SK-N-SH treated with all-trans-retinoic acid at 6 μM for 48 hours (cell line): ENCODE results near the gene EHD1.

Experiments used
- ATAC-seq: fragments of 200-7000 bp; cut with Tn5 transposase; 3 replicates; pipeline ENCODE4 v1.9.1; 2020; ENCODE audit warnings: mild to moderate bottlenecking, moderate library complexity
- ARNTL ChIP-seq: fragments of 450-650 bp; formaldehyde crosslinking; IDR thresholded peaks from 2 replicates; pipeline ENCODE4 v1.5.0; 2020; ENCODE audit warnings: low read depth, mild to moderate bottlenecking, moderate library complexity, borderline replicate concordance
- BACH2 ChIP-seq: fragments of 250-450 bp; sonication (Bioruptor Pico); IDR thresholded peaks from 2 replicates; pipeline ENCODE4 v1.9.0; 2021; ENCODE audit warnings: mild to moderate bottlenecking, borderline replicate concordance
- CREB5 ChIP-seq: fragments of 250-450 bp; sonication (Bioruptor Pico); IDR thresholded peaks from 2 replicates; pipeline ENCODE4 v1.5.1; 2020; ENCODE audit warnings: low read depth, mild to moderate bottlenecking, moderate library complexity
- ESRRG ChIP-seq: fragments of 250-450 bp; sonication (Bioruptor Pico); IDR thresholded peaks from 2 replicates; pipeline ENCODE4 v1.6.1; 2021; ENCODE audit warnings: mild to moderate bottlenecking
- GLIS3 ChIP-seq: fragments of 250-450 bp; sonication (Bioruptor Pico); IDR thresholded peaks from 2 replicates; pipeline ENCODE4 v1.5.0; 2020; ENCODE audit warnings: mild to moderate bottlenecking, moderate library complexity
- ISL1 ChIP-seq: fragments of 250-450 bp; sonication (Bioruptor Pico); IDR thresholded peaks from 2 replicates; pipeline ENCODE4 v2.1.2; 2022; ENCODE audit warnings: mild to moderate bottlenecking, moderate library complexity
- OSR1 ChIP-seq: fragments of 250-450 bp; sonication (Bioruptor Pico); IDR thresholded peaks from 2 replicates; pipeline ENCODE4 v1.8.0; 2022; ENCODE audit warnings: moderate library complexity, mild to moderate bottlenecking, inconsistent platforms
- PATZ1 ChIP-seq: fragments of 250-450 bp; sonication (Bioruptor Pico); IDR thresholded peaks from 2 replicates; pipeline ENCODE4 v1.8.0; 2020; ENCODE audit warnings: mild to moderate bottlenecking, moderate library complexity, borderline replicate concordance
- PPARA ChIP-seq: fragments of 250-450 bp; sonication (Bioruptor Pico); IDR thresholded peaks from 2 replicates; pipeline ENCODE4 v1.5.0; 2020; ENCODE audit warnings: mild to moderate bottlenecking, borderline replicate concordance
- RARB ChIP-seq: fragments of 250-450 bp; sonication (Bioruptor Pico); IDR thresholded peaks from 2 replicates; pipeline ENCODE4 v1.8.0; 2021; ENCODE audit warnings: mild to moderate bottlenecking, moderate library complexity
- SNAI2 ChIP-seq: fragments of 250-450 bp; sonication (Bioruptor Pico); IDR thresholded peaks from 2 replicates; pipeline ENCODE4 v1.5.0; 2020; ENCODE audit warnings: mild to moderate bottlenecking, moderate library complexity
- TCF4 ChIP-seq: fragments of 250-450 bp; sonication (Bioruptor Pico); IDR thresholded peaks from 2 replicates; pipeline ENCODE4 v1.8.0; 2021; ENCODE audit warnings: mild to moderate bottlenecking, moderate library complexity, borderline replicate concordance
- TSHZ2 ChIP-seq: fragments of 250-450 bp; sonication (Bioruptor Pico); IDR thresholded peaks from 2 replicates; pipeline ENCODE4 v1.5.0; 2020; ENCODE audit warnings: mild to moderate bottlenecking, moderate library complexity
- ZC3H10 ChIP-seq: fragments of 250-450 bp; sonication (Bioruptor Pico); IDR thresholded peaks from 2 replicates; pipeline ENCODE4 v1.5.1; 2021; ENCODE audit warnings: mild to moderate bottlenecking, moderate library complexity
- ZFP3 ChIP-seq: fragments of 250-450 bp; sonication (Bioruptor Pico); IDR thresholded peaks from 2 replicates; pipeline ENCODE4 v1.5.0; 2020; ENCODE audit warnings: mild to moderate bottlenecking, moderate library complexity
- ZFP30 ChIP-seq: fragments of 450-650 bp; formaldehyde crosslinking; IDR thresholded peaks from 2 replicates; pipeline ENCODE4 v1.5.0; 2022; ENCODE audit warnings: mild to moderate bottlenecking, moderate library complexity
- ZNF565 ChIP-seq: fragments of 450-650 bp; formaldehyde crosslinking; conservative IDR thresholded peaks from 2 replicates; pipeline ENCODE4 v1.5.0; 2020; ENCODE audit warnings: low read depth, mild to moderate bottlenecking, moderate library complexity
- ZNF70 ChIP-seq: fragments of 450-650 bp; formaldehyde crosslinking; IDR thresholded peaks from 2 replicates; pipeline ENCODE4 v1.5.0; 2020; ENCODE audit warnings: mild to moderate bottlenecking, moderate library complexity

Gene EHD1

DNA sequence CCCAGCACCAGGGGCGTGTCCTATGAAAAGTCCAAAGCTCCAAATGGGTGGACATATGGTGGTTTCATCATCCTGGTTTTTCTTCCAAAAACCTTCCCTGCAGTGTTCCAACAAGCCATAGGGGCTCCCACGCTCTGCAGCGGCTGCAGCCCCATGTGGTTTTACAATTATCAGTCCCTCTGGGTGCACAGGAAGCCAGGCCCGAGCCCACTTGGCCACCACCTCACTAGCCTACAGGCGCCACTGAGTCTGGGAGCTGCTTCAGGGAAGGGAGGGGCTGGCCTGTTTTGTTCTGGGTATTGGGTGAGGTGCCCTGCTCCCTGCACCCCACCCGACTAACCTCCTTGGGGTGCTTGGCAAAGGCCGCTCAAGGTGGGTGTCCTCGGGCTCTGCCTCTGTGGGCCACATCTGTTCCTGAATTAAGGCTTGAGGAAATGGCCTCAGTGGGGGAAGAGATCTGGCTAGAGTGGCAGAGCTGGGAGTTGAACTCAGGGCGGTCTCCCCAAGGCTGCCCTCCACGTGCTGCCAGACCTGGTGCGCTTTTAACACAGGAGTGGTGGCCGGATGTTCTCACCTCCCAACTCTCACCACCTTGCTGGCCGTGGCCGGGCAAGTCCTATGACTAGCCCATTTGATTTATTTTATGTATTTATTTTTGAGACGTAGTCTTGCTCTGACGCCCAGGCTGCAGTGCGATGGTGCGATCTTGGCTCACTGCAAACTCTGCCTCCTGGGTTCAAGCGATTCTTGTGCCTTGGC, 28.6 kb downstream of the EHD1 start (continued):
- TF ChIP-seq TSHZ2: no peak
- TF ChIP-seq ARNTL (CRISPR knock-in tag): no peak

- no peak for ATAC-seq
Measured at GRCh38 chr11:64848826-64849597, 29.4 kb downstream of the EHD1 start.

GRCh38 chr11:64848214-64848825, 30.1 kb downstream of the EHD1 start:
- ATAC-seq: no peak
- no peak for TF ChIP-seq RARB
- TF ChIP-seq PATZ1: no peak
- no peak for TF ChIP-seq PPARA (CRISPR knock-in tag)
- no peak for TF ChIP-seq BACH2 (CRISPR knock-in tag)
- no peak for TF ChIP-seq ARNTL (CRISPR knock-in tag)
- no peak for TF ChIP-seq ZC3H10 (CRISPR knock-in tag)
- TF ChIP-seq ZNF70 (CRISPR knock-in tag): no peak

More at GRCh38 chr11:64848826-64849597, 29.4 kb downstream of the EHD1 start:
- TF ChIP-seq ESRRG (CRISPR knock-in tag) (no peak), ZFP3 (no peak), PPARA (CRISPR knock-in tag) (no peak), ZNF565 (CRISPR knock-in tag) (no peak), ISL1 (CRISPR knock-in tag) (no peak), ZFP30 (CRISPR knock-in tag) (no peak), TSHZ2 (no peak), TCF4 (CRISPR knock-in tag) (no peak), OSR1 (CRISPR knock-in tag) (no peak), ZC3H10 (CRISPR knock-in tag) (no peak), BACH2 (CRISPR knock-in tag) (no peak), GLIS3 (CRISPR knock-in tag) (no peak), SNAI2 (CRISPR knock-in tag) (no peak), RARB (no peak), ARNTL (CRISPR knock-in tag) (no peak), ZNF70 (CRISPR knock-in tag) (no peak), CREB5 (CRISPR knock-in tag) (no peak)
- TF ChIP-seq, all 23 proteins: peak for 0
